ENCODE data around the gene RAP2C. TPM values are rescaled to one million over a fixed set of nuclear protein-coding genes. Genes with fewer than 3 reads are reported as not detected.

The RAP2C gene
- total RNA-seq, 1 experiment from 2014 or later = 13.8 TPM

DNA sequence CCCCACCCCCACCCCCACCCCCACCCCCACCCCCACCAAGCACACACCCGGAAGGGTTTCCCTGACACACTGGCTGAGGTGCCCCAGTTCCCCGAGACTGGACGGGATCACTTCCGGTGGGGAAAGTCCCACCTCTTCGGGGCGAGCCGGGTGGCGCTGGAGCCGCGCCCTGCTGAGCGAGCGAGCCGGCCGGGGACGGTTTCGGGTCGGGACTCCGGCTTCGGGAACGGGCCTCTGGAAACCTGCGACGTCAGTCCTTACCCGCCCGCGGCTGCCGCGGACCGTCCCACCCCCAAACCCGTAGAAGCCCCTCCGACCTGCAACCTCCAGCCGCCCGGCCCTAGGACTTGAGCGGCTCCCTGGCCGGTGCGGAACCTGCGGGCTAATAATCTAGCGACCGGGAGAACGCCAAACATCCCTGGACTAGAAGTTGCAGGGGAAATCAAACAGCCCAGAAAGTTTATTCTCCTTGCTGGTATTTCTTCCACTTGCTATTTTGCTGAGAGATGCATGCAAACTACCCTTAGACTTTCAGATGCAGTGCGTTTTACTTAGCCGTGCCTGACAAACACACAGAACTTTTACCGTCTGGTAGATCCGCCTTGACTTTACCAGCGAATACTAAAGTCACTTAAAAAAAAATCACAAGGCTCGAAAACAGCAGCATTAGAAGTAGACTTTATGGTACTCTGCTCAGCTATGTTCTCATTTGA, 991 bp downstream of the RAP2C start:
- BruUV-seq (replicated peaks) = no TSS peak
- intact Hi-C loops (cut with micrococcal nuclease) = loop anchor here (2.0 to 5.0 kb wide), 2 partner anchors 195 to 376 kb away; partner anchors contain the start of gene STK26
- no peaks in the 10 kb centered on the region for H3K9me2 ChIP-seq (replicated peaks; ENCODE audit: low read length)
- H3F3A ChIP-seq (ENCODE audit: low read length, unreplicated experiment) = no peaks in the 10 kb centered on the region
- DNase-seq (peak; percentile 86), ATAC-seq (peak; percentile 70)
- 0 out of 2 replicates have a peak, but pooled peaks cover 19% of the 10 kb centered on the region for H3K4me1 ChIP-seq (ENCODE audit: insufficient read depth, low read length)
- peaks cover 39% of the 10 kb centered on the region for H3K79me2 ChIP-seq (ENCODE audit: low read length)
- peak overlapping the region; percentile 93 for H3K4me2 ChIP-seq (ENCODE audit: low read length)
- H3K27me3 ChIP-seq (ENCODE audit: low read length) = no peaks in the 10 kb centered on the region
- POLR2A ChIA-PET (ENCODE audit: unreplicated experiment) = no interaction called here
- H3K4me3 ChIP-seq (ENCODE audit: low read length) = peak overlapping the region; percentile 98
- CTCF ChIA-PET = interaction anchor here (0.8 to 3.4 kb wide), 4 partner anchors 126 to 390 kb away, joined by 4 to 44 read pairs (median 12); no protein-coding TSS in a partner anchor
- peaks cover 8% of the 10 kb centered on the region; the same call in 1 of the 2 replicates for H3K36me3 ChIP-seq (ENCODE audit: low read depth, low read length)
- TF ChIP-seq EZH2phosphoT487 (IDR thresholded peaks at IDR 0.05; ENCODE audit: borderline replicate concordance, low read length) (no peak), CTCF (conservative IDR thresholded peaks at IDR 0.05; ENCODE audit: low read depth, low read length) (no peak), EZH2 (IDR thresholded peaks at IDR 0.05; ENCODE audit: low read length, unreplicated experiment) (no peak)
- H4K20me1 ChIP-seq (ENCODE audit: low read length) = peaks cover 9% of the 10 kb centered on the region; the same call in 1 of the 2 replicates
- peak overlapping the region; percentile 80 for H2AFZ ChIP-seq (ENCODE audit: low read length)
- no peaks in the 10 kb centered on the region for H3K9me3 ChIP-seq (ENCODE audit: low read length)
- H3K27ac ChIP-seq (ENCODE audit: low read length) = peak overlapping the region; percentile 72
- peak overlapping the region; percentile 93 for H3K9ac ChIP-seq (ENCODE audit: low read length)

GRCh38 chrX:132217203-132218073, 1.8 kb downstream of the RAP2C start:
- H3K4me3 ChIP-seq (ENCODE audit: low read length) = peak overlapping the region; percentile 98
- H3K9ac ChIP-seq (ENCODE audit: low read length) = peak overlapping the region; percentile 93
- H4K20me1 ChIP-seq (ENCODE audit: low read length) = peaks cover 9% of the 10 kb centered on the region; the same call in 1 of the 2 replicates
- H3K27ac ChIP-seq (ENCODE audit: low read length) = peak overlapping the region; percentile 78
- ChIA-PET POLR2A (ENCODE audit: unreplicated experiment) (no interaction called here), CTCF (interaction anchor here (0.6 kb wide), 1 partner anchor 363 kb away, joined by 3 read pairs; no protein-coding TSS in a partner anchor)
- intact Hi-C loops (cut with micrococcal nuclease) = loop anchor here (2.0 to 5.0 kb wide), 2 partner anchors 195 to 375 kb away; partner anchors contain the start of gene STK26
- no TSS peak for BruUV-seq (replicated peaks)
- H3K9me3 ChIP-seq (ENCODE audit: low read length) = no peaks in the 10 kb centered on the region
- H3F3A ChIP-seq (ENCODE audit: low read length, unreplicated experiment) = no peaks in the 10 kb centered on the region
- H3K4me1 ChIP-seq (ENCODE audit: insufficient read depth, low read length) = 0 out of 2 replicates have a peak, but pooled peaks cover 19% of the 10 kb centered on the region
- TF ChIP-seq CTCF (conservative IDR thresholded peaks at IDR 0.05; ENCODE audit: low read depth, low read length) = no peak
- no peak for TF ChIP-seq EZH2phosphoT487 (IDR thresholded peaks at IDR 0.05; ENCODE audit: borderline replicate concordance, low read length)
- TF ChIP-seq EZH2 (IDR thresholded peaks at IDR 0.05; ENCODE audit: low read length, unreplicated experiment) = no peak
- H3K9me2 ChIP-seq (replicated peaks; ENCODE audit: low read length) = no peaks in the 10 kb centered on the region
- ATAC-seq = peak; percentile 76
- H3K79me2 ChIP-seq (ENCODE audit: low read length) = peaks cover 39% of the 10 kb centered on the region
- no peaks in the 10 kb centered on the region for H3K27me3 ChIP-seq (ENCODE audit: low read length)
- peaks cover 13% of the 10 kb centered on the region; the same call in 1 of the 2 replicates for H3K36me3 ChIP-seq (ENCODE audit: low read depth, low read length)
- peak overlapping the region; percentile 89 for H2AFZ ChIP-seq (ENCODE audit: low read length)
- DNase-seq = peak; percentile 81
- peak overlapping the region; percentile 98 for H3K4me2 ChIP-seq (ENCODE audit: low read length)

Data from PC-3 (cell line).